ENCODE measurements around the gene ACTN1.

The ACTN1 gene

GRCh38 chr14:68945585-68946488 lies 33.3 kb downstream of the ACTN1 start:
- H3K27ac ChIP-seq = no peak overlapping the region

GRCh38 chr14:68945190-68945584 lies 33.9 kb downstream of the ACTN1 start:
- H3K27ac ChIP-seq = no peak overlapping the region
- TF ChIP-seq ZFX (IDR thresholded peaks at IDR 0.05) = no peak
- no peak for TF ChIP-seq CTCF (conservative IDR thresholded peaks at IDR 0.05)

More at GRCh38 chr14:68945585-68946488, 33.3 kb downstream of the ACTN1 start:
- TF ChIP-seq CTCF (conservative IDR thresholded peaks at IDR 0.05) = no peak
- TF ChIP-seq ZFX (IDR thresholded peaks at IDR 0.05) = no peak

- 0 out of 2 replicates have a peak overlapping the region, but pooled peaks have one; percentile 6 for H3K27ac ChIP-seq
- TF ChIP-seq ZFX (IDR thresholded peaks at IDR 0.05) (no peak), CTCF (conservative IDR thresholded peaks at IDR 0.05) (no peak)
Observed at GRCh38 chr14:68944162-68944561, 34.9 kb downstream of the ACTN1 start.

- no peak overlapping the region; the same call in 1 of the 2 replicates for H3K27ac ChIP-seq
- no peak for TF ChIP-seq ZFX (IDR thresholded peaks at IDR 0.05)
- TF ChIP-seq CTCF (conservative IDR thresholded peaks at IDR 0.05) = no peak
Observed at GRCh38 chr14:68943107-68943506, 36.0 kb downstream of the ACTN1 start.

- TF ChIP-seq CTCF (conservative IDR thresholded peaks at IDR 0.05) (no peak), ZFX (IDR thresholded peaks at IDR 0.05) (no peak)
- no peak overlapping the region; the same call in 1 of the 2 replicates for H3K27ac ChIP-seq
Observed at GRCh38 chr14:68942296-68943035, 36.6 kb downstream of the ACTN1 start.

GRCh38 chr14:68941820-68942219 lies 37.3 kb downstream of the ACTN1 start:
- H3K27ac ChIP-seq = no peak overlapping the region
- TF ChIP-seq ZFX (IDR thresholded peaks at IDR 0.05) = no peak
- no peak for TF ChIP-seq CTCF (conservative IDR thresholded peaks at IDR 0.05)
